RCC 7860 (cell line): ENCODE data around the gene GRK5.

Experiments used
- DNase-seq: peaks from one replicate; pipeline ENCODE4 v3.0.0-alpha.2; 2015; ENCODE audit warnings: low spot score
- FAIRE-seq: peaks from 2 replicates; lab custom pipeline; 2012; peaks lifted over from hg19 to GRCh38; lab: Jason Lieb, UNC

The GRK5 gene

GRCh38 chr10:119353421-119353820, 146.1 kb downstream of the GRK5 start:
- DNase-seq, result no peak
- FAIRE-seq, result no peak

- FAIRE-seq (no peak), DNase-seq (peak; percentile 7)
Measured at GRCh38 chr10:119355930-119356329, 148.6 kb downstream of the GRK5 start.

- FAIRE-seq (no peak), DNase-seq (no peak)
Measured at GRCh38 chr10:119357412-119358151, 150.2 kb downstream of the GRK5 start.

DNA sequence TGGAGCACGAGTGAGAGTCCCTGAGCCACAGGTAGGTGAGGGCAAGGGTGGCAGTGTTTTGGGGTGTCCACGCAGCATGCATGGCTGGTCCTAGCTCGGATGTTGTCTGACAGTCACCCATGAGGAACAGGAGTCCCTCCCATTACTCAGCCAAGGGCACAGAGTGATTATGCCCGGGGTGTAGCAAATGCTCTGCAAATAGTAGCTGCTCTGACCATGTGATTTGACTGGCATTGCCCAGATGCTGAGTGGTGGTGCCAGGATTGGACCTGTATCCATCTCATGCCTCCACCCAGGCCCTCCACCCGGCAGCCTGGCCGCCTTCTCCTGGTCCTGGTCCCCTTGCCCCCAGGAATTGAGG, 150.8 kb downstream of the GRK5 start:
- FAIRE-seq, result no peak
- DNase-seq, result no peak

- FAIRE-seq (no peak), DNase-seq (no peak)
Measured at GRCh38 chr10:119358567-119358966, 151.2 kb downstream of the GRK5 start.

GRCh38 chr10:119359025-119359424, 151.7 kb downstream of the GRK5 start:
- DNase-seq, result no peak
- no peak for FAIRE-seq

- FAIRE-seq, result no peak
Measured at GRCh38 chr10:119360181-119360921, 153.0 kb downstream of the GRK5 start.

GRCh38 chr10:119361037-119361436, 153.7 kb downstream of the GRK5 start:
- FAIRE-seq (no peak), DNase-seq (no peak)

More at GRCh38 chr10:119360181-119360921, 153.0 kb downstream of the GRK5 start:
- DNase-seq, result no peak

- FAIRE-seq, result no peak
- DNase-seq, result no peak
Measured at GRCh38 chr10:119362122-119362521, 154.8 kb downstream of the GRK5 start.

DNA sequence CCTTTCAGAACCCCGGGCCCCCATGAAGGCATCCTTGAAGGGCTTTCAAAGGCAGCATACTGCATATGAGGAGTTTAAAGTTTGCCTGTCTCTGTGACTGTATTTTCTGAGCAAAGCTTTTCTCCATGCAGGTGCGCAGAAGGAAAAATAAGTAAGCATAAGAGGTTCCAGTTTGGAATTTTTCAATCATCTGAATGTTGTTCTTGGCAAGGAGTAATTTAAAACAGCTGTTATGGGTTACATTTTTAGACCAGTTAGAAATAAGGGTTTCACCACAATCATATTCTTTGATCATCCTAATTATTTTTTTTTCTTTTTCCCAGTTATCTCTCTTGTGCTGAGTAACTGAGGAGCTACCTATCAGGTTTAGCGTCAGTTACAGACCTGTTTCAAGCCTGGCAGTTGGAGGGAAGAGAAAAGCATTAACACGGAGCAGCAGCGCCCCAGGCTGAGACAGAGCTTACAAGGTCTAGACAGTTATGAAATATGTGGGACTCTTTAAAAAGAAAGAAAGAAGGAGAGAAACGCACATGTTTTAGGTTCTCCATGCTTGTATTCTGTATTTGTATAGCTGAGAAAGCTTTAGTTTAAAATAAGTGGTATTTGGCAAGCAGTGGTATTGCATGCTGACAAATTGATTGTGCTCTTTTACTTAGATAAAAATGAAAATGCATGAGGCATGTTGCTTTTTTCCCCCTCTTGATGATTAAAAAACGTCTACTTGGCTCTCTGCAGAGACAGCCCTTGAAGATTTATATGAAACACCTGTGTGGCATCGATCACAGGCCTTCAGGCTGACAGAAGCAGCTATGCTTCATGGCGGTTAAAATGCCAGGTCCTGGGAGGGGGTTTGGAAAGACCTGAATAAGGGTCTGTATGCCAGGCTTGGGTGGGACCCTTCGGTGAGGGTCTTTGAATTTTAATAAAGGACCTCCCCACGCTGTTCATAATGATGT, 157.6 kb downstream of the GRK5 start:
- DNase-seq (no peak), FAIRE-seq (no peak)

DNA sequence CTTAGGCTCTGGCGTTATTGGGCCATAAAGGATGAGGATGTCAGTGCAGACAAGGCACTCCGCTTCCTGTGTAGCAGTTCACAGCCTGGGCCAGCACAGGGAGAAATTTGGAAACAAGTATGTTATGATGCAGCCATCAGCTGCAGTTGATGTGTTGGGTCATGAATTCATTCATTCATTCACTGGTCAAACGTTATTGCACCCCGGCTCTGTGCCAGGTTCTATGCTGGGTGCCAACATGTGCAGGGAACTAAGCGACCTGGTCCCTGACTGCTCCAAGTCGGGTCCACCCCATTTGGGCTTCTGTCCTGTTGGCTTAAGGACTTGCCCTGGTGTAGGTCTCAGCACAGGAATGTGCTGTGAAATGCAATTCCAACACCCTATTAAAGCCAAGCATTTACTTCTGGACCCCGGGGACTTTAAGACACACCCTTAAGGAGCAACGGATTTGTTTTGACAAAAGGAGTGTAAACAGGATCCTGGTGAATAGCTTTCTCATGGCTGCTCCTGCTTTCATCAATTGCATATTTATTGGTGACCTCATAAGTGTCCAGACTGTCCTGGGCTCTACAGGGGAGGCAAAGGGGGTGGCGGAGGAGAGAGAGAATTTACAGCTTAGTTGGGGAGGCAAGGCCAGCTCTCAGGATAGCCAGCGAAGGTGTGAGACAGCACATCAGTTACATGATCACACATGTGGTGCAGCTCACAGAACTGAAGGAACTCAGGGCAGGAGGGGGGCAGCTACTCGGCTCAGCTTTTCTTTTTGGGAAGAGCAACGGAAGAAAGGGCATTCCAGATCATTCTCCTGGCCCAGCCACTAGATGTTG, 158.6 kb downstream of the GRK5 start:
- no peak for FAIRE-seq

DNA sequence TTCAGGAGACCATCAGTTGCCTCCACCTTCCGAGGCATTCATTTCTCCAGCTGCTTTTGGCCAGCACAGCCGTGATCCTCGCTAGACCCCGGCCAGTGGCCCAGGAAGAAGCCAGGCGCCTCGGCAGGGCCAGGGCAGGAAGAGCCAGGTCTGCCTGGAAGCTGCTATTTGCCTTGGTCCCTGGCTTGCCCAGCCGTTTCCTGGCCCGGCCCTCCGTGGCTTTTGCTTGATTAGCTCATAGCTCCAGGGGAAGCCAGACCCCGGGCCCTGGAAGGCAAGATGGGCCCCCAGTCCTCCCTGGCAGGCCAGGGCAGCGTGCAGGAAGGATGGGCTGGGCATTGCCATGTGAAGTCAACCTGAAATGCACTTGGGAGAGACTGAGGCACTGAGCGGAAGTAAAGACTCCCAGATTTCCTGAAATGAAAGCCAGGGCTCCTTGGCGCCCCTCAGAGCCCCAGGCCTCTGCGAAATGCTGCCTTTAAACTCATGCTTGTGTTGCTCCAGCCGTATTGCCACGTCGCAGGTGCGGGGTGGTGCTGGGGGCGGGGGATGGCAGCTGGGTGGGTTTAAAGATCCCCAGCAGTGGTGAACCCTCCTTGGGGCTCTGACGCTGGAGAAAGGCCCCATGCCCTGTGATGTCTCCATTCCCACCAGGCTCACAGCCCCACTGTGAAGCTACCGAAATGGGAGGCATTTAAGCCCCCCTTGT, 160.6 kb downstream of the GRK5 start:
- DNase-seq (no peak), FAIRE-seq (no peak)

More for the DNA sequence above, 158.6 kb downstream of the GRK5 start:
- no peak for DNase-seq

GRCh38 chr10:119368581-119368980, 161.2 kb downstream of the GRK5 start:
- no peak for DNase-seq
- no peak for FAIRE-seq

DNA sequence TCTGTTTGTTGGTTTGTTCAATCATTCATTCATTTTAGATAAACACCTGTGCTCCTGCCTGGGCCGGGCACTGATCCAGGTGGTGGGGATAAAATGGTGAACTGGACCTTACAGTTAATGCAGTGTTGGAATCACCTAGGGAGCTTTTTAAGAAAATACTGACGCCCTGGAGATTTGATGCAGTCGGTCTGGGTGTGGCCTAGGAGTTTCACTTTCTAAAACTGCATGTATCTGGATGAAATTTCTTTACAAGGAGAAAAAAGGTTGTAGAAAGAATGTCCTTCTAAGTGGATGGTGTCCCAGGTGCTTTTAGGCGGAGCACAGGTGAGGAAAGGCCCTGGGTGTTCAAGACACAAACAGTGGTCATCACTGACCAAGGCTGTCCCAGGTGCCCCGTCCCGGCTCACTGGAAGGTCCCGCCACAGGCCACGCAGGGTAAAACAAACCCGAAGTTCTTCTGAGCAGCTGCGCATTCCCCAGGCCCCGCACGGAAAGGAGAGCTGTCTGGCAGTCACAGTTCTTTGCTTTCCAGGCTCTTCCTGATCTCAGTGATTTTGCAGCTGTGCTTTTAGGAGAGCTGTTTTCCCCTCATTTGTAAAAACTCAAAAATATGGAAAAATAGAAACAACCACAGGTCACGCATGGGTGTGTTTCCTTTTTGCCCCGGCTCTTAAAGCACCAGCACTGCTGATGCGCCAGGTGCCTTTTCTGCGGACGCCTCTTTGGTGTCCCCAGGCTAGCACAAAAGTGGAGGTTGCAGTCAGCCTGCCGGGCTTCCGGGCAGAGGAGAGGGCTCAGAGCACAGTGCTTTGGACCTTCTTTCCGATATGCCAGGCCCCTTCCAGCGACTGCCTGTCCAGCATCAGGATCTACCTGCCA, 161.9 kb downstream of the GRK5 start:
- FAIRE-seq (no peak), DNase-seq (no peak)

DNA sequence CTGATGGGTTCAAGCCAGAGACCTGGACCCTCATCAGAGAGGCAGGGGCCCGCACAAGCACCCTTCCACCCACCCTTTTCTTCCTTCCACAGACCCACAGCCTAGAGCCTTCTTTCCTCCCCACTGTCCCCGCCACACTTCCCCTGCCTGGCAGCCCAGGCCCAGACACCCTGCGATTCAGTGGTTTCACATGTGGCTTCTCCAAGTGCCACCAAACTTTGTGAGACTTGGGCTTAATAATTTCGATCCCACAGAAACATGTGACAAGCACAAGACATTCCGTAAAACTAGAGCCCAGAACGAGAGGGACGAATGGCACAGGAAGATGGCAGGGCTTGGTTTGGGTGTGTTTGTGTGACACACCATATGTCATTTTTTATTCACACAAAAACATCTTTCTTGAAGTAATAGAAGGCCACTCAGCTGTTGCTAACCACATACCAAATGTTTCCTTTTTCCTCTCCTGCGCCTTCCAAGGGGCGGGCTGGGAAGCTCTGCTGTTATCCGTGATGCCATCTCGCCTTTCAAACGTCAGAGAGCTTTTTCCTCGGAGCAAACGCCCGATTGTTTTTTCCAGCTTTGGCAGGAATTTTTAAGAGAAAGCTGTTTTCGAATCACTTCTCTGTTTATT, 162.9 kb downstream of the GRK5 start:
- DNase-seq (no peak), FAIRE-seq (no peak)

- FAIRE-seq (no peak), DNase-seq (no peak)
Measured at GRCh38 chr10:119370972-119371703, 163.8 kb downstream of the GRK5 start.
